ENCODE results near the gene RTBDN. TPM values are rescaled to one million over a fixed set of nuclear protein-coding genes. Genes with fewer than 3 reads are reported as not detected.

The RTBDN gene
- total RNA-seq, 1 experiment from 2014 or later: 2.4 TPM

DNA sequence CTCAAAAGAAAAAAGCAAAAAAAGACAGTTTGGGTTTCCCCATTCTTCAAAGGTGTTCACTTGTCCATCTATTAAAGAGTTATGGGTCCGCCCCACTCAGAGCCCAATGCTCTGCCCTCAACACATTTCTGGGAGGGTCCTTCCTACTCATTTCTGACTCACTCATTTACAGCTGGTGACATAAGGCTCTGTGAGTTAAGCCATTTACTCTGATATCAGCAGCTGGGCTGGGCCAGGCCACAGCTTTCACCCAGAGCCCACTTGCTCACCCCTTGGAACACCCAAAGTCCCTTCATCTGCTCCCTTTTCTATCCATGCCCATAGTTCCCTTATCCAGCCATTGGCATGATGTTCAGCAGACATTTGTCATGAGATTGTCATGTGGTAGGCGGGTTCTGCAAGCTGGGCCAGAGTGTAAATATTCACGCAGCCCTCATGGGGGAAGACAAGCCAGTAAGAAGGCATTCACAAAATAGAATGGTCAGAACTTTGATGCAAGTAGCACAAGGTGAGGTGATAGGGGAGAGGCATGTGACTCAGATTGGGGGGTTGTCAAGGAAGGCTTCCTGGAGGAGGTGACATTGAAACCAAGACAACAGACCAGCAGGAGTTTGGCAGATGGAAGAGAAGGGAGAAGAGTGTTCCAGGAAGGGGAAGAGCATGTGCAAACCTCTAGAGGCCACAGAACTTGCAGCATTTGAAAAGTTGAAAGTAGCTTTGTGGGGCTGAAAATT, 9.8 kb upstream of the RTBDN start:
- ATAC-seq: no peak
- H3K9me3 ChIP-seq (ENCODE audit: control insufficient read depth, insufficient read depth, low read depth, low read length): no peaks in the 10 kb centered on the region
- ChIA-PET CTCF (no interaction called here), POLR2A (interaction anchor here (0.5 kb wide), 1 partner anchor 400 kb away, joined by 7 read pairs; no protein-coding TSS in a partner anchor)
- TF ChIP-seq, protein P1, sequence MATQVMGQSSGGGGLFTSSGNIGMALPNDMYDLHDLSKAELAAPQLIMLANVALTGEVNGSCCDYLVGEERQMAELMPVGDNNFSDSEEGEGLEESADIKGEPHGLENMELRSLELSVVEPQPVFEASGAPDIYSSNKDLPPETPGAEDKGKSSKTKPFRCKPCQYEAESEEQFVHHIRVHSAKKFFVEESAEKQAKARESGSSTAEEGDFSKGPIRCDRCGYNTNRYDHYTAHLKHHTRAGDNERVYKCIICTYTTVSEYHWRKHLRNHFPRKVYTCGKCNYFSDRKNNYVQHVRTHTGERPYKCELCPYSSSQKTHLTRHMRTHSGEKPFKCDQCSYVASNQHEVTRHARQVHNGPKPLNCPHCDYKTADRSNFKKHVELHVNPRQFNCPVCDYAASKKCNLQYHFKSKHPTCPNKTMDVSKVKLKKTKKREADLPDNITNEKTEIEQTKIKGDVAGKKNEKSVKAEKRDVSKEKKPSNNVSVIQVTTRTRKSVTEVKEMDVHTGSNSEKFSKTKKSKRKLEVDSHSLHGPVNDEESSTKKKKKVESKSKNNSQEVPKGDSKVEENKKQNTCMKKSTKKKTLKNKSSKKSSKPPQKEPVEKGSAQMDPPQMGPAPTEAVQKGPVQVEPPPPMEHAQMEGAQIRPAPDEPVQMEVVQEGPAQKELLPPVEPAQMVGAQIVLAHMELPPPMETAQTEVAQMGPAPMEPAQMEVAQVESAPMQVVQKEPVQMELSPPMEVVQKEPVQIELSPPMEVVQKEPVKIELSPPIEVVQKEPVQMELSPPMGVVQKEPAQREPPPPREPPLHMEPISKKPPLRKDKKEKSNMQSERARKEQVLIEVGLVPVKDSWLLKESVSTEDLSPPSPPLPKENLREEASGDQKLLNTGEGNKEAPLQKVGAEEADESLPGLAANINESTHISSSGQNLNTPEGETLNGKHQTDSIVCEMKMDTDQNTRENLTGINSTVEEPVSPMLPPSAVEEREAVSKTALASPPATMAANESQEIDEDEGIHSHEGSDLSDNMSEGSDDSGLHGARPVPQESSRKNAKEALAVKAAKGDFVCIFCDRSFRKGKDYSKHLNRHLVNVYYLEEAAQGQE (IDR thresholded peaks at IDR 0.05; ENCODE audit: insufficient read depth in 1 of 2, low read depth in 2 of 2, low read length in 1 of 2): no peak
- TF ChIP-seq SIN3A (IDR thresholded peaks at IDR 0.05; ENCODE audit: borderline replicate concordance, insufficient read depth, low read depth, low read length): no peak
- TF ChIP-seq POLR2AphosphoS5 (IDR thresholded peaks at IDR 0.05; ENCODE audit: low read depth, low read length): no peak
- no peak for TF ChIP-seq TCF7L2 (IDR thresholded peaks at IDR 0.05; ENCODE audit: low read depth, low read length)
- TF ChIP-seq, protein P2, sequence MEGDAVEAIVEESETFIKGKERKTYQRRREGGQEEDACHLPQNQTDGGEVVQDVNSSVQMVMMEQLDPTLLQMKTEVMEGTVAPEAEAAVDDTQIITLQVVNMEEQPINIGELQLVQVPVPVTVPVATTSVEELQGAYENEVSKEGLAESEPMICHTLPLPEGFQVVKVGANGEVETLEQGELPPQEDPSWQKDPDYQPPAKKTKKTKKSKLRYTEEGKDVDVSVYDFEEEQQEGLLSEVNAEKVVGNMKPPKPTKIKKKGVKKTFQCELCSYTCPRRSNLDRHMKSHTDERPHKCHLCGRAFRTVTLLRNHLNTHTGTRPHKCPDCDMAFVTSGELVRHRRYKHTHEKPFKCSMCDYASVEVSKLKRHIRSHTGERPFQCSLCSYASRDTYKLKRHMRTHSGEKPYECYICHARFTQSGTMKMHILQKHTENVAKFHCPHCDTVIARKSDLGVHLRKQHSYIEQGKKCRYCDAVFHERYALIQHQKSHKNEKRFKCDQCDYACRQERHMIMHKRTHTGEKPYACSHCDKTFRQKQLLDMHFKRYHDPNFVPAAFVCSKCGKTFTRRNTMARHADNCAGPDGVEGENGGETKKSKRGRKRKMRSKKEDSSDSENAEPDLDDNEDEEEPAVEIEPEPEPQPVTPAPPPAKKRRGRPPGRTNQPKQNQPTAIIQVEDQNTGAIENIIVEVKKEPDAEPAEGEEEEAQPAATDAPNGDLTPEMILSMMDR (IDR thresholded peaks at IDR 0.05): no peak
- in situ Hi-C loops (cut with HindIII; ENCODE audit: low pct_unique_long_range_greater_than_20kb, low sequenced_read_pairs) (no loop called here), intact Hi-C loops (cut with micrococcal nuclease; ENCODE audit: unreplicated experiment) (no loop called here)
- no peaks in the 10 kb centered on the region for H3K4me1 ChIP-seq (ENCODE audit: control insufficient read depth, insufficient read depth, low read length)
- no peak for DNase-seq (ENCODE audit: low read depth, low spot score)
- no peaks in the 10 kb centered on the region for H3K36me3 ChIP-seq (ENCODE audit: control insufficient read depth, insufficient read depth, low read length)
- no peak overlapping the region for H3K27ac ChIP-seq (ENCODE audit: low read length)
- no peaks in the 10 kb centered on the region for H3K27me3 ChIP-seq (ENCODE audit: control insufficient read depth, insufficient read depth, low read length)
- no TSS peak for BruUV-seq (replicated peaks)
- no peak overlapping the region for H3K4me3 ChIP-seq (ENCODE audit: low read depth in 2 of 2, low read length in 2 of 2)

DNA sequence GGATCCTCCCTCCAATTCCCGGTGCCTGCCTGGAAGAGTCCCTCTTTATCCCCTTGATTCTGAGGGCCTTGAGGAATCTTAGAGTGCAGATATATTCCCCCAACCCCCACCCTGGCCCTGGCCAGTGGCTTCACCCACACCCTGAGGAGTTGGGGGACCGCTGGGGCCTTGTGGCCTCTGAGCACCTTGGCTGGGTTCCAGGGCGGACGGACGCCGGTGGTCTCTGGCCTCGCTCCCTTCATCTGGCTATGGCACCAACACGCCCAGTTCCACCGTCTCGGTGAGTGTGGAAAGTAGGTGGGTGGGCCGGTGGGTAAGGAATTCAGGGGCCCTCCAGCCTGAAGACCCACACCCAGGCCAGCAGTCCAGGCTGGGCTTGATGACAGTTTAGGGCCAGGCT, 8.9 kb upstream of the RTBDN start:
- no peak for DNase-seq (ENCODE audit: low read depth, low spot score)
- Histone ChIP-seq H3K36me3 (ENCODE audit: control insufficient read depth, insufficient read depth, low read length) (no peaks in the 10 kb centered on the region; the same call in 1 of the 2 replicates), H3K4me3 (ENCODE audit: low read depth in 2 of 2, low read length in 2 of 2) (no peak overlapping the region), H3K27ac (ENCODE audit: low read length) (no peak overlapping the region), H3K9me3 (ENCODE audit: control insufficient read depth, insufficient read depth, low read depth, low read length) (no peaks in the 10 kb centered on the region), H3K4me1 (ENCODE audit: control insufficient read depth, insufficient read depth, low read length) (no peaks in the 10 kb centered on the region), H3K27me3 (ENCODE audit: control insufficient read depth, insufficient read depth, low read length) (no peaks in the 10 kb centered on the region)
- no TSS peak for BruUV-seq (replicated peaks)
- ChIA-PET CTCF (no interaction called here), POLR2A (interaction anchor here (0.5 kb wide), 1 partner anchor 399 kb away, joined by 7 read pairs; no protein-coding TSS in a partner anchor)
- TF ChIP-seq SIN3A (IDR thresholded peaks at IDR 0.05; ENCODE audit: borderline replicate concordance, insufficient read depth, low read depth, low read length) (no peak), POLR2AphosphoS5 (IDR thresholded peaks at IDR 0.05; ENCODE audit: low read depth, low read length) (no peak), TCF7L2 (IDR thresholded peaks at IDR 0.05; ENCODE audit: low read depth, low read length) (no peak)
- TF ChIP-seq, protein P2 (IDR thresholded peaks at IDR 0.05): no peak
- TF ChIP-seq, protein P1 (IDR thresholded peaks at IDR 0.05; ENCODE audit: insufficient read depth in 1 of 2, low read depth in 2 of 2, low read length in 1 of 2): no peak
- ATAC-seq: no peak
- in situ Hi-C loops (cut with HindIII; ENCODE audit: low pct_unique_long_range_greater_than_20kb, low sequenced_read_pairs) (no loop called here), intact Hi-C loops (cut with micrococcal nuclease; ENCODE audit: unreplicated experiment) (no loop called here)

All from Panc1 (cell line).